SK-N-SH treated with all-trans-retinoic acid at 6 μM for 48 hours (cell line): ENCODE results near the gene HOXB4.
A peak's percentile ranks its signal among the peaks of the same experiment; 100 is the strongest.

Experiments
- ATAC-seq: fragments of 200-7000 bp; cut with Tn5 transposase; 3 replicates; pipeline ENCODE4 v1.9.1; 2020; ENCODE audit warnings: mild to moderate bottlenecking, moderate library complexity
- ARNTL ChIP-seq: fragments of 450-650 bp; formaldehyde crosslinking; IDR thresholded peaks from 2 replicates; pipeline ENCODE4 v1.5.0; 2020; ENCODE audit warnings: low read depth, mild to moderate bottlenecking, moderate library complexity, borderline replicate concordance
- BACH2 ChIP-seq: fragments of 250-450 bp; sonication (Bioruptor Pico); IDR thresholded peaks from 2 replicates; pipeline ENCODE4 v1.9.0; 2021; ENCODE audit warnings: mild to moderate bottlenecking, borderline replicate concordance
- CSDC2 ChIP-seq: fragments of 250-450 bp; sonication (Bioruptor Pico); IDR thresholded peaks from 2 replicates; pipeline ENCODE4 v1.5.0; 2020; ENCODE audit warnings: mild to moderate bottlenecking, moderate library complexity
- ESRRG ChIP-seq: fragments of 250-450 bp; sonication (Bioruptor Pico); IDR thresholded peaks from 2 replicates; pipeline ENCODE4 v1.6.1; 2021; ENCODE audit warnings: mild to moderate bottlenecking
- GLIS3 ChIP-seq: fragments of 250-450 bp; sonication (Bioruptor Pico); IDR thresholded peaks from 2 replicates; pipeline ENCODE4 v1.5.0; 2020; ENCODE audit warnings: mild to moderate bottlenecking, moderate library complexity
- ISL1 ChIP-seq: fragments of 250-450 bp; sonication (Bioruptor Pico); IDR thresholded peaks from 2 replicates; pipeline ENCODE4 v2.1.2; 2022; ENCODE audit warnings: mild to moderate bottlenecking, moderate library complexity
- OSR1 ChIP-seq: fragments of 250-450 bp; sonication (Bioruptor Pico); IDR thresholded peaks from 2 replicates; pipeline ENCODE4 v1.8.0; 2022; ENCODE audit warnings: moderate library complexity, mild to moderate bottlenecking, inconsistent platforms
- POU6F1 ChIP-seq: fragments of 250-450 bp; sonication (Bioruptor Pico); IDR thresholded peaks from 2 replicates; pipeline ENCODE4 v1.8.0; 2021; ENCODE audit warnings: low read depth, mild to moderate bottlenecking, moderate library complexity, borderline replicate concordance
- PPARA ChIP-seq: fragments of 250-450 bp; sonication (Bioruptor Pico); IDR thresholded peaks from 2 replicates; pipeline ENCODE4 v1.5.0; 2020; ENCODE audit warnings: mild to moderate bottlenecking, borderline replicate concordance
- RARB ChIP-seq: fragments of 250-450 bp; sonication (Bioruptor Pico); IDR thresholded peaks from 2 replicates; pipeline ENCODE4 v1.8.0; 2021; ENCODE audit warnings: mild to moderate bottlenecking, moderate library complexity
- TCF4 ChIP-seq: fragments of 250-450 bp; sonication (Bioruptor Pico); IDR thresholded peaks from 2 replicates; pipeline ENCODE4 v1.8.0; 2021; ENCODE audit warnings: mild to moderate bottlenecking, moderate library complexity, borderline replicate concordance
- TOX ChIP-seq: fragments of 250-450 bp; sonication (Bioruptor Pico); IDR thresholded peaks from 2 replicates; pipeline ENCODE4 v1.8.0; 2021; ENCODE audit warnings: mild to moderate bottlenecking, moderate library complexity, borderline replicate concordance
- TSHZ2 ChIP-seq: fragments of 250-450 bp; sonication (Bioruptor Pico); IDR thresholded peaks from 2 replicates; pipeline ENCODE4 v1.5.0; 2020; ENCODE audit warnings: mild to moderate bottlenecking, moderate library complexity
- ZC3H10 ChIP-seq: fragments of 250-450 bp; sonication (Bioruptor Pico); IDR thresholded peaks from 2 replicates; pipeline ENCODE4 v1.5.1; 2021; ENCODE audit warnings: mild to moderate bottlenecking, moderate library complexity
- ZFP3 ChIP-seq: fragments of 250-450 bp; sonication (Bioruptor Pico); IDR thresholded peaks from 2 replicates; pipeline ENCODE4 v1.5.0; 2020; ENCODE audit warnings: mild to moderate bottlenecking, moderate library complexity
- ZFP30 ChIP-seq: fragments of 450-650 bp; formaldehyde crosslinking; IDR thresholded peaks from 2 replicates; pipeline ENCODE4 v1.5.0; 2022; ENCODE audit warnings: mild to moderate bottlenecking, moderate library complexity
- ZNF565 ChIP-seq: fragments of 450-650 bp; formaldehyde crosslinking; conservative IDR thresholded peaks from 2 replicates; pipeline ENCODE4 v1.5.0; 2020; ENCODE audit warnings: low read depth, mild to moderate bottlenecking, moderate library complexity
- ZNF70 ChIP-seq: fragments of 450-650 bp; formaldehyde crosslinking; IDR thresholded peaks from 2 replicates; pipeline ENCODE4 v1.5.0; 2020; ENCODE audit warnings: mild to moderate bottlenecking, moderate library complexity
- ZNF8 ChIP-seq: fragments of 450-650 bp; formaldehyde crosslinking; IDR thresholded peaks from 2 replicates; pipeline ENCODE4 v1.5.0; 2020; ENCODE audit warnings: mild to moderate bottlenecking, moderate library complexity
- TF ChIP-seq, protein P1 (sequence below): fragments of 250-450 bp; sonication (Bioruptor Pico); IDR thresholded peaks from 2 replicates; pipeline ENCODE4 v1.5.1; 2021; ENCODE audit warnings: mild to moderate bottlenecking, moderate library complexity
- TF ChIP-seq, protein P2 (sequence below): fragments of 250-450 bp; sonication (Bioruptor Pico); IDR thresholded peaks from 2 replicates; pipeline ENCODE4 v1.5.1; 2020; ENCODE audit warnings: low read depth, mild to moderate bottlenecking, moderate library complexity

Gene HOXB4

DNA sequence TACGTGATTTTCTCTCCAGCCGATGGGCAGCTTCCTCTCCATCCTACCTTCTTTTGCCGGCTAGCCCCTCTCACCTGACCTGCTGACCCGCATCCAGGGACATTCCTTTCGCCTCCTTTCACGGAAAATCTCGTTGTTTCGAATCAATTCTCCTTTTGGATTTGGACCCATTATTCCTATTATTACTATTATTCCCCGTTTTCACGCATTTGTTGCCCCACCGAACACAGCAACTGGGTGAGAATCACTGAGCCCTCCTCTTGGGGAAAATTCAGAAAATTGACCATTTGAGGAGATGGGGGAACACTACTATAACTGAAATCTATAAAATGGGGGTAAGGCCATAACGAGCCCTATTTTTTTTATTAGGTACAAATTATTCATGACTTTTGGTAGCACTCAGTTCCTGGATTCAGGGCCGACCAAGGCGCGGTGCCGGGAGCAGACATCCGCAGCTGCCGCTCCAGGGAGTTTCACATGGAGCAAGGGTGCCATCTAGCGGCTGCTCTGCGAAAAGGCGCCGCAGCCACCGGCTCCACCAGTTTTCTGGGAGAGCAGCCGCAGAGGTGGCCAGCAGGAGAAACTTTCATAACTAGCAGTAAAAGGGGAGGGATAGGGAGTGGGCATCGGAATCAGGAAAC is 40.2 kb upstream of the HOXB4 start:
- TF ChIP-seq ZFP3 (no peak), ZNF70 (CRISPR knock-in tag) (no peak), POU6F1 (CRISPR knock-in tag) (no peak), ESRRG (CRISPR knock-in tag) (no peak), ISL1 (CRISPR knock-in tag) (no peak), ZFP30 (CRISPR knock-in tag) (no peak), ARNTL (CRISPR knock-in tag) (no peak), OSR1 (CRISPR knock-in tag) (no peak), CSDC2 (CRISPR knock-in tag) (no peak), RARB (no peak), ZNF565 (no peak), BACH2 (no peak), GLIS3 (CRISPR knock-in tag) (no peak), PPARA (CRISPR knock-in tag) (no peak), TSHZ2 (CRISPR knock-in tag) (no peak), ZNF8 (CRISPR knock-in tag) (no peak), TOX (CRISPR knock-in tag) (no peak), TCF4 (no peak)
- TF ChIP-seq, protein P1, sequence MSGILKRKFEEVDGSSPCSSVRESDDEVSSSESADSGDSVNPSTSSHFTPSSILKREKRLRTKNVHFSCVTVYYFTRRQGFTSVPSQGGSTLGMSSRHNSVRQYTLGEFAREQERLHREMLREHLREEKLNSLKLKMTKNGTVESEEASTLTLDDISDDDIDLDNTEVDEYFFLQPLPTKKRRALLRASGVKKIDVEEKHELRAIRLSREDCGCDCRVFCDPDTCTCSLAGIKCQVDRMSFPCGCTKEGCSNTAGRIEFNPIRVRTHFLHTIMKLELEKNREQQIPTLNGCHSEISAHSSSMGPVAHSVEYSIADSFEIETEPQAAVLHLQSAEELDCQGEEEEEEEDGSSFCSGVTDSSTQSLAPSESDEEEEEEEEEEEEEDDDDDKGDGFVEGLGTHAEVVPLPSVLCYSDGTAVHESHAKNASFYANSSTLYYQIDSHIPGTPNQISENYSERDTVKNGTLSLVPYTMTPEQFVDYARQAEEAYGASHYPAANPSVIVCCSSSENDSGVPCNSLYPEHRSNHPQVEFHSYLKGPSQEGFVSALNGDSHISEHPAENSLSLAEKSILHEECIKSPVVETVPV (CRISPR knock-in tag), result no peak
- TF ChIP-seq, protein P2, sequence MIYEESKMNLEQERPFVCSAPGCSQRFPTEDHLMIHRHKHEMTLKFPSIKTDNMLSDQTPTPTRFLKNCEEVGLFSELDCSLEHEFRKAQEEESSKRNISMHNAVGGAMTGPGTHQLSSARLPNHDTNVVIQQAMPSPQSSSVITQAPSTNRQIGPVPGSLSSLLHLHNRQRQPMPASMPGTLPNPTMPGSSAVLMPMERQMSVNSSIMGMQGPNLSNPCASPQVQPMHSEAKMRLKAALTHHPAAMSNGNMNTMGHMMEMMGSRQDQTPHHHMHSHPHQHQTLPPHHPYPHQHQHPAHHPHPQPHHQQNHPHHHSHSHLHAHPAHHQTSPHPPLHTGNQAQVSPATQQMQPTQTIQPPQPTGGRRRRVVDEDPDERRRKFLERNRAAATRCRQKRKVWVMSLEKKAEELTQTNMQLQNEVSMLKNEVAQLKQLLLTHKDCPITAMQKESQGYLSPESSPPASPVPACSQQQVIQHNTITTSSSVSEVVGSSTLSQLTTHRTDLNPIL, result no peak
- peak; percentile 93 for ATAC-seq

DNA sequence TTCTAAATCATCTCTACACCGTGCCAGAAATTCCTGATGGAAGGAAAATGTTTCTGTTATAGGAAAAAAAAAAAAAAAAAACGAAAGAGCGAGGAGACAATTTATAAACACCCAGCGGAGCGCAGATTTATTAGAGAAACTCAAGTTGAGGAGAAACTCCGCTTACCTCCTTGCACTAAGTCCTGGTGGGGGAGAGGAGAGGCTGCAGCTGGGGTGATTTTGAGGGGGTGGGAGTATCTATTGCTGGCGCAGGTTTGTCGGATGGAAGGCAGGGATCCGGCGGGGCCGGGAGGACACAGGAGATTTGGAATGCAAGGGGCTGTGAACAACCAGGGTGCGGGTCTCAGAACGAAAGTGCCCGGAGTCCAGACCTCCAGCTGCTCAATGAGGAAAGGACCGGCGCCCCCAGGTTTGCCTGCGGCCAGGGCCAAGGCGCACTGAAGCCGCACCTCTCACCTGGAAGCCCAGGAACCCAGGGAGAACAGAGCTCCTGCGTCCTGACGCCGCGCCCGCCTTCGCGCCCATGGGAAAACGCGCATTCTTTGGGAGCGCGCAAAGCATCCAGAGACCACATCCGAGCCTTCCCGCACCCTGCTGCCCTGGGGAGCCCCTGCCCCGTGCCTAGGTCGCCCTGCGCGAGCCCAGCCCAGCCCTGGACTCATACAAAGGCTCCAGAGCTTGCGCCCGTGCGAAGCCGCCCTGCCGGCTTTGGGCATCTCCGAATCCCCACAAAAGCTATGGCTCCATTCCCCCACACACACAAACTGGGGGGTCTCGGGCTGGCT is 39.5 kb upstream of the HOXB4 start:
- no peak for ATAC-seq
- TF ChIP-seq GLIS3 (CRISPR knock-in tag) (no peak), ZC3H10 (no peak), ISL1 (CRISPR knock-in tag) (no peak), ZFP30 (CRISPR knock-in tag) (no peak), ESRRG (CRISPR knock-in tag) (no peak), ZFP3 (no peak), CSDC2 (CRISPR knock-in tag) (no peak), ZNF70 (CRISPR knock-in tag) (no peak), TOX (CRISPR knock-in tag) (no peak)

DNA sequence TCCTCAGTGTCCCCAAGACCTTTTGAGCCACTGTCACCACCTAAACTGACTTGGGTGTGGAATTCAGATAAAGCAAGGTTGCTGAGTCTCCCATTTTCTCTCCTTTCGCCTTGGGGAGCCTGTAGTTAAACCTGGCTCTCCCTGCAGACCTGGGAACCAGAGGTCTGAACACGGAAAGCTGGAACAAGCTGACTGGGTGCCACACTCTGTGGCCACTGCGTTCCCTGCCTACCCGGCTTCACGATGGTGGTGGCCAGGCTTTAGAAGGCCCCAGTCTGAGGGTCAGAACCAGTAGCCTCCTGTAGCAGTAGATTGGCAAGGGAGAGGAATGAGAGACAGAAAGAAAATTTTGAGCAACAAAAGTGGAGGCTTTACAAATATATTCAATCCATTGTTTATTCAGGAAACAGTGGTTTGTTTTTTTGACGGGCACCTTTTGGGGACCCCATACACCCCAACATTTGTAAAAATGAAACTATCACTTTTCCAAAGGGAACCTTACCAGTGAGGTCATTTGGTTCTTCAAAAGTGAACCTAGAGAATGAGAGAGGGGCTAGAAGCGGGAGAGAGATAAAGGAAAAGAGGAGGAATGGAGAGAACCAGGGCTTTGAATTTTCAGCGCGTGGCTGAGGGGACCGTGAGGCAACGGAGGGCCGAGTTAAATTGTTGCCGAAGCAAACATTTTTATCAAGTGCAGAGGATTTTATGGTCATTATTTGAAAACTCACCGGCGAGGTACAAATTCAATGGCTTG is 38.7 kb upstream of the HOXB4 start:
- ATAC-seq, result no peak
- TF ChIP-seq ESRRG (CRISPR knock-in tag), result no peak
- no peak for TF ChIP-seq TCF4
- no peak for TF ChIP-seq TSHZ2 (CRISPR knock-in tag)
- TF ChIP-seq ZNF565, result no peak
- no peak for TF ChIP-seq ZNF8 (CRISPR knock-in tag)
- TF ChIP-seq CSDC2 (CRISPR knock-in tag), result no peak
- no peak for TF ChIP-seq ZFP3
- no peak for TF ChIP-seq ARNTL (CRISPR knock-in tag)
- TF ChIP-seq ZNF70 (CRISPR knock-in tag), result no peak
- no peak for TF ChIP-seq ZFP30 (CRISPR knock-in tag)
- TF ChIP-seq, protein P2, result no peak
- no peak for TF ChIP-seq GLIS3 (CRISPR knock-in tag)
- no peak for TF ChIP-seq ZC3H10
- no peak for TF ChIP-seq RARB
